CD4-positive, alpha-beta T cell treated with Interleukin-4 for 1 hour (primary cell): ENCODE measurements around the gene IFNAR2.

Experiments
- DNase-seq, 2 donors: peaks; one replicate each; pipeline ENCODE4 v3.0.0-alpha.2; 2020 to 2022

The IFNAR2 gene

DNA sequence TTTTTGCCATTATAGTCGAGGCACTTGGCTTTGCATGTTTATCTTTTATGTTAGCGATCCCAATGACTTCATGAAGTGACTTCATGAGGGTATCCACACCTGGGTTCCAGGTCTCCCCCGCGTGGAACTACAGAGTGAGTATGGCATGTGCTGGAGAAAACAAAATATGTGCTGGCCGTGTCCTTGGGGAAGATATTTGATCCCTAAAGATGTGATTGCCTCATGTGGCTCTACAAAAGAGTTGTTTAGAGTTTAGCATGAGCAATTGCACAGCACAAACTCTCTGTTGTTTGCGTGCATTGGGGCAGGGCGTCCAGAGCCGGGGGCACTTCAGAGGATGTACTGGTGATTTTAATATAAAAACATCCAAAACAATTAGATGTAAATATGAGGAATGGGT lies 41.2 kb downstream of the IFNAR2 start:
- DNase-seq, result no peak

DNA sequence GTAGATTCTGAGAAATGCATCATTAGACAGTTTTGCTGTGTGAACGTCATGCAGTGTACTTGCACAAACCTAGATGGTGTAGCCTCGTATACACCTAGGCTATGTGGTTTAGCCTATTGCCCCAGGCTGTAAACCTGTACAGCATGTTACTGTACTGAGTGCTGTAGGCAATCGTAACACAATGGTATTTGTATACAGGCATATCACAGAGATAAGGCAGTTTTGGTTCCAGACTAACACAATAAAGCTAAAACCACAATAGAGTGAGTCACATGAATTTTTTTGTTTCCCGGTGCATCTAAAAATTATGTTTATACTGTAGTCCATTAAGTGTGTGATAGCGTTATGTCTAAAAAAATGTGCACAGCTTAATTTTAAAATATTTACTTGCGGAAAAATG lies 43.3 kb downstream of the IFNAR2 start:
- no peak for DNase-seq

DNA sequence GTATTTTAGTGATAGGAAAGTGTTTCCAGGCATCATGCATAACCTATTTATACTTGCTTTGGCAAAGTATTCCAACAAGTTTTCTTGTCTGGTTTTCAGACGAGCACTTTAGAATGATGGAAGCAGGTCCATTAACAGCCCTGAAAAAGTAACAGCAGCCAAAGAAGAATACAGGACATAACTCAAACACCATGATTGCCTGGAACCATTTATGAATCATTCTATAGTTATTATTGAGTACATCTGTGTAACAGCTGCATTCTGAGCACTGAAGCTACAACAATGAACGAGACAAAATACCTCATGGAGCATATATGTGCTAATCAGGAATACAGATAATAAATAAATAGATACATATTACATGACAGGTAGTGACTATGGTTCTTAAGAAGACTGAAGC lies 49.0 kb downstream of the IFNAR2 start:
- DNase-seq, result no peak

DNA sequence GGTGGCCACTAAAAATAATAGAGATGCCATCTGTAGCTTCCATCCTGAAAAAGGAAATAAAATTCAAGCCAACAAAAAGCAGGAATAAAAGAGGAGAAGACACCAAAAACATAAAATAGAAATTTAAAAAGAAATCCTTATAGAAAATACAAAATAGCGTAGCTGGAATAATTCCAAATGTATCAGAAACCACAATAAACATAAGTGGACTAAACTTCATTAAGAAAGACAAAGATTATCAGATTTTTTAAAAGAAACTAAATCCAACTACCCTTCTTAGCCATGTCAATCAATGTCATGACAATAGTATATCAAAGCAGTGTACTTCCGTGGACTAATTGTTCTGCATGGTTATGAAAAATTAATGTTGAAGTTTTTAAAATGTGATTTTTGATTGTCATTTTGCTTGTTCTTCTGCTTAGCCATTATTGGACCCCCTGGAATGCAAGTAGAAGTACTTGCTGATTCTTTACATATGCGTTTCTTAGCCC lies 49.6 kb downstream of the IFNAR2 start:
- DNase-seq, result no peak
